Fibroblast of lung (primary cell): Measurements from ENCODE around the gene TMEM132D. TPM values are rescaled to one million over a fixed set of nuclear protein-coding genes. Genes with fewer than 3 reads are reported as not detected.

Experiments
- DNase-seq, 2 donors: peaks; one replicate each; pipeline versions ENCODE4 v3.0.0 to v3.0.0-alpha.2; 2010; ENCODE audit warnings: low read depth in 2 of 2
- H2AFZ ChIP-seq: 2 replicates; pipeline ENCODE4 v1.5.1; 2012; ENCODE audit warnings: low read length, control low read depth, inconsistent platforms
- H3K27ac ChIP-seq: 2 replicates; pipeline ENCODE4 v1.5.1; 2011; ENCODE audit warnings: low read length, control low read depth; ENCODE audit not compliant: insufficient read depth
- H3K27me3 ChIP-seq: 2 replicates; pipeline ENCODE4 v1.5.1; 2011; ENCODE audit warnings: mild to moderate bottlenecking, low read length; ENCODE audit not compliant: control insufficient read depth, insufficient read depth
- H3K36me3 ChIP-seq: 2 replicates; pipeline ENCODE4 v1.5.1; 2011; ENCODE audit warnings: low read length; ENCODE audit not compliant: control insufficient read depth, insufficient read depth
- H3K4me1 ChIP-seq: 2 replicates; pipeline ENCODE4 v1.5.1; 2011; ENCODE audit warnings: low read length; ENCODE audit not compliant: control insufficient read depth, insufficient read depth; ENCODE audit errors: extremely low read depth
- H3K4me2 ChIP-seq: 2 replicates; pipeline ENCODE4 v1.5.1; 2011; ENCODE audit warnings: low read length, control low read depth; ENCODE audit not compliant: insufficient read depth; ENCODE audit errors: extremely low read depth
- H3K4me3 ChIP-seq, 4 experiments: fragments of 200-600 bp in 1 of 4; sonication (generic) in 1 of 4; replicated peaks in 1 of 4; 2 replicates each; pipeline ENCODE4 v1.5.1; 2011 to 2016; ENCODE audit warnings: low read length in 4 of 4, low read depth in 3 of 4, mild to moderate bottlenecking in 3 of 4, control low read depth in 2 of 4, inconsistent platforms in 1 of 4, mixed read lengths in 1 of 4; ENCODE audit not compliant: insufficient read depth in 1 of 4; ENCODE audit errors: control extremely low read depth in 1 of 4
- H3K79me2 ChIP-seq: 2 replicates; pipeline ENCODE4 v1.5.1; 2012; ENCODE audit warnings: mild to moderate bottlenecking, low read length, inconsistent platforms; ENCODE audit not compliant: control insufficient read depth, insufficient read depth
- H3K9ac ChIP-seq: 2 replicates; pipeline ENCODE4 v1.5.1; 2011; ENCODE audit warnings: mild to moderate bottlenecking, low read length, control low read depth; ENCODE audit not compliant: insufficient read depth
- H3K9me3 ChIP-seq: 2 replicates; pipeline ENCODE4 v1.5.1; 2012; ENCODE audit warnings: low read depth, low read length; ENCODE audit not compliant: control insufficient read depth, insufficient read depth
- H4K20me1 ChIP-seq: 2 replicates; pipeline ENCODE4 v1.5.1; 2011; ENCODE audit warnings: low read length; ENCODE audit not compliant: control insufficient read depth, insufficient read depth; ENCODE audit errors: extremely low read depth
- EZH2 ChIP-seq: IDR thresholded peaks from 2 replicates; pipeline ENCODE4 v1.5.1; 2012; ENCODE audit warnings: low read length, control low read depth, mild to moderate bottlenecking; ENCODE audit errors: missing control alignments
- polyA plus RNA-seq, 2 donors: library from polyadenylated mRNA; depleted of rRNA in 1 of 2; stranded (reverse) in 1 of 2; unstranded in 1 of 2; fragments of >200 nt; gene quantifications; 2 replicates each; pipeline ENCODE4 v1.2.1, GENCODE V29; 2011 to 2012; ENCODE audit warnings: missing spikeins in 1 of 2
- total RNA-seq: library from RNA; depleted of rRNA; stranded (reverse); fragments of >200 nt; gene quantifications from 2 replicates; pipeline ENCODE4 v1.2.1, GENCODE V29; 2014
- TF ChIP-seq, protein P1 (sequence below), 2 donors: IDR thresholded peaks in 1 of 2; conservative IDR thresholded peaks in 1 of 2; 1 replicate in 1 of 2; 2 replicates in 1 of 2; pipeline ENCODE4 v1.5.1; 2011 to 2012; ENCODE audit warnings: low read length in 2 of 2, control low read depth in 1 of 2, inconsistent platforms in 1 of 2, low read depth in 1 of 2, mild to moderate bottlenecking in 1 of 2

TMEM132D gene
- total and polyA plus RNA-seq, 2 donors (not counting 1 experiment from before 2014, with no cell fraction given) = not detected

DNA sequence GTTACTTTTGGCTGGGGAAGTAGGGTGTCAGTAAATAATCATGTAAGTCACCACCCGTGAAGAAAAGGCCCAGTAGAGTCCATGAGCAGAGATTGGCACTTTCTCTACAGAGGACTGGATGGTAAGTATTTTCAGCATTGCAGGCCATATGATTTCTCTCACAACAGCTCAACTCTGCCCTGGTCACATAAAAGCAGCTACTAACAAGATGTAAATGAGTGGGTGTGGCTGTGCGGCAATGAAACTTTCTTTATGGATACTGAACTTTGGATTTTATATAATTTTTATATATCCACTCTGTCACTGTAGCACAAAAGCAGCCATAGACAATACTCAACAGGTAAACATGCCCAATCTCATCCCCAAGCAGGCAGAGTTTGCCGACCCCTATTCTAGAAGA lies 706.9 kb downstream of the TMEM132D start:
- Histone ChIP-seq H3K9ac (no peak overlapping the region), H3K4me1 (no peaks in the 10 kb centered on the region), H3K79me2 (no peaks in the 10 kb centered on the region), H3K9me3 (no peaks in the 10 kb centered on the region), H3K27me3 (no peaks in the 10 kb centered on the region), H3K4me2 (no peak overlapping the region), H3K27ac (no peak overlapping the region), H2AFZ (no peak overlapping the region), H3K36me3 (no peaks in the 10 kb centered on the region), H4K20me1 (no peaks in the 10 kb centered on the region), H3K4me3 (no peak overlapping the region)
- no peak for TF ChIP-seq EZH2
- TF ChIP-seq, protein P1, sequence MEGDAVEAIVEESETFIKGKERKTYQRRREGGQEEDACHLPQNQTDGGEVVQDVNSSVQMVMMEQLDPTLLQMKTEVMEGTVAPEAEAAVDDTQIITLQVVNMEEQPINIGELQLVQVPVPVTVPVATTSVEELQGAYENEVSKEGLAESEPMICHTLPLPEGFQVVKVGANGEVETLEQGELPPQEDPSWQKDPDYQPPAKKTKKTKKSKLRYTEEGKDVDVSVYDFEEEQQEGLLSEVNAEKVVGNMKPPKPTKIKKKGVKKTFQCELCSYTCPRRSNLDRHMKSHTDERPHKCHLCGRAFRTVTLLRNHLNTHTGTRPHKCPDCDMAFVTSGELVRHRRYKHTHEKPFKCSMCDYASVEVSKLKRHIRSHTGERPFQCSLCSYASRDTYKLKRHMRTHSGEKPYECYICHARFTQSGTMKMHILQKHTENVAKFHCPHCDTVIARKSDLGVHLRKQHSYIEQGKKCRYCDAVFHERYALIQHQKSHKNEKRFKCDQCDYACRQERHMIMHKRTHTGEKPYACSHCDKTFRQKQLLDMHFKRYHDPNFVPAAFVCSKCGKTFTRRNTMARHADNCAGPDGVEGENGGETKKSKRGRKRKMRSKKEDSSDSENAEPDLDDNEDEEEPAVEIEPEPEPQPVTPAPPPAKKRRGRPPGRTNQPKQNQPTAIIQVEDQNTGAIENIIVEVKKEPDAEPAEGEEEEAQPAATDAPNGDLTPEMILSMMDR (conservative IDR thresholded peaks at IDR 0.05 in 1 of 2, IDR thresholded peaks at IDR 0.05 in 1 of 2; ENCODE audit: low read depth in 1 of 2, low read length in 2 of 2) = no peak
- no peak for DNase-seq

DNA sequence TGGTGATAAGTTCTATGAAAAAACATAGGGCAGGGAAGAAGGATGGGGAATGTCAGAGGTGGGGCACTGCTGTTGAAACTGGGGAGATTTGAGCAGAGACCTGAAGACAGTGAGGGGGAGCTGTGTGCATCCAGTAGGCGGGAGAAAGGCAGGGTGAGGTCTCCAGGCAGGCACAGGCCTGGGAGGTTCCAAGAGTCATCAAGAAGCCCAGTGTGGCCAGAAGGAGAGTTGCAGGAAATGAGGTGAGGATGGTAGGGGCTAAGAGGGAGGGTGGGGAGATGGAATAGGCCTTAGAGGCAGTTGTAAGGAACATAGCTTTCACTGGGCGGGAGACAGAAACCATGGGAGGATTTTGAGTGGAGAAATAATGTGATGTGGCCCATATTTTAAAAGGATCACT lies 708.7 kb downstream of the TMEM132D start:
- H3K79me2 ChIP-seq = no peaks in the 10 kb centered on the region
- no peak overlapping the region for H3K4me2 ChIP-seq
- no peaks in the 10 kb centered on the region for H4K20me1 ChIP-seq
- H3K36me3 ChIP-seq = no peaks in the 10 kb centered on the region
- no peaks in the 10 kb centered on the region for H3K27me3 ChIP-seq
- DNase-seq = no peak
- H3K4me3 ChIP-seq = no peak overlapping the region
- H3K4me1 ChIP-seq = no peaks in the 10 kb centered on the region
- no peak overlapping the region for H3K9ac ChIP-seq
- TF ChIP-seq, protein P1 (conservative IDR thresholded peaks at IDR 0.05 in 1 of 2, IDR thresholded peaks at IDR 0.05 in 1 of 2; ENCODE audit: low read depth in 1 of 2, low read length in 2 of 2) = no peak
- TF ChIP-seq EZH2 = no peak
- H3K9me3 ChIP-seq = no peaks in the 10 kb centered on the region
- no peak overlapping the region for H2AFZ ChIP-seq
- no peak overlapping the region for H3K27ac ChIP-seq

DNA sequence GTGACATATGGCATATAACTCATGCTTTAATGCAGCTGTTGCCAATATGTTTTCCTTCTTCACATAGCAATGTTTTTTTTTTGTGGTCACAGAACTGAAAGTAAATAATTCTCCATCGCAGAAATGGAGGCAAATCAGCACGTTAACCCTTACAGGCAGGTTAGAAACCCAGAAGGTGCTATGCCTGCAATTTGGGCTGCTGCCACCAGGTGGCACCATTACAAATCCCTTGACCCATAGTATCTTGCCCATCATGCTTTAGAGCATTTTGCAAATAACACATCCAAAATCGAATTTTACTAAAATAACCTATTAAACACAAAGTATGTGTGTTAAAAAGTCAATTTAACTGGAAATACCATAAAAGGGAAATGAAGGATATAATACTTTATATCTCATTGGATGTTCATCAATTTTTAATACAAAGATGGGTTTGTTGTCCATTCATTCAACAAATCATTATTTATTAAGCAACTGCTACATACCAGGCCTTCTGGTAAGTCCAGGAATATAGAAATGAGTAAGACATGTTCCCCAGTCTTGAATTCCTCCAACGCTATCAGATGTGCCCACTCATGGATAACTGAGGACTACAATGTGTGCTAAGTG lies 710.5 kb downstream of the TMEM132D start:
- no peak overlapping the region for H2AFZ ChIP-seq
- no peaks in the 10 kb centered on the region for H3K9me3 ChIP-seq
- H3K36me3 ChIP-seq = no peaks in the 10 kb centered on the region
- no peak overlapping the region for H3K4me3 ChIP-seq
- TF ChIP-seq EZH2 = no peak
- TF ChIP-seq, protein P1 (conservative IDR thresholded peaks at IDR 0.05 in 1 of 2, IDR thresholded peaks at IDR 0.05 in 1 of 2; ENCODE audit: low read depth in 1 of 2, low read length in 2 of 2) = peak; percentile 33 to 57
- H3K4me1 ChIP-seq = no peaks in the 10 kb centered on the region
- no peaks in the 10 kb centered on the region for H3K27me3 ChIP-seq
- H3K27ac ChIP-seq = no peak overlapping the region
- no peaks in the 10 kb centered on the region for H4K20me1 ChIP-seq
- H3K4me2 ChIP-seq = no peak overlapping the region
- H3K9ac ChIP-seq = no peak overlapping the region
- no peak for DNase-seq
- H3K79me2 ChIP-seq = no peaks in the 10 kb centered on the region
